Mesenchymal stem cell (in vitro differentiated cells and primary cell): Measurements from ENCODE around the gene NEXN.

Source experiments
- DNase-seq: peaks from one replicate; pipeline ENCODE4 v3.0.0-alpha.2; 2013
- H2AFZ ChIP-seq: one replicate; pipeline ENCODE4 v1.6.1; 2013; ENCODE audit warnings: low read depth, mild to moderate bottlenecking, control low read depth, inconsistent platforms, low read length, moderate library complexity
- H2AK5ac ChIP-seq: 2 replicates; pipeline ENCODE4 v1.6.1; 2013; ENCODE audit warnings: low read length, moderate library complexity, mild to moderate bottlenecking, inconsistent platforms; ENCODE audit not compliant: severe bottlenecking
- H2BK120ac ChIP-seq: one replicate; pipeline ENCODE4 v1.6.1; 2013; ENCODE audit warnings: low read depth, mild to moderate bottlenecking, inconsistent platforms, low read length, moderate library complexity
- H2BK12ac ChIP-seq, 2 experiments: one replicate each; pipeline ENCODE4 v1.6.1; 2013; ENCODE audit warnings: inconsistent platforms in 2 of 2, low read length in 2 of 2, mild to moderate bottlenecking in 2 of 2, moderate library complexity in 2 of 2, control low read depth in 1 of 2
- H2BK15ac ChIP-seq: one replicate; pipeline ENCODE4 v1.6.1; 2013; ENCODE audit warnings: mild to moderate bottlenecking, low read depth, inconsistent platforms; ENCODE audit not compliant: poor library complexity, severe bottlenecking
- H2BK5ac ChIP-seq: 2 replicates; pipeline ENCODE4 v1.6.1; 2013; ENCODE audit warnings: low read depth, mild to moderate bottlenecking, low read length, control low read depth, inconsistent platforms; ENCODE audit not compliant: poor library complexity, severe bottlenecking
- H3K14ac ChIP-seq, 2 experiments: one replicate each; pipeline ENCODE4 v1.6.1; 2013; ENCODE audit warnings: inconsistent platforms in 2 of 2, low read length in 2 of 2, control low read depth in 1 of 2, mild to moderate bottlenecking in 1 of 2, moderate library complexity in 1 of 2
- H3K18ac ChIP-seq, 2 experiments: one replicate each; pipeline ENCODE4 v1.6.1; 2013; ENCODE audit warnings: inconsistent platforms in 2 of 2, low read length in 2 of 2, control low read depth in 1 of 2, low read depth in 1 of 2, mild to moderate bottlenecking in 1 of 2
- H3K23ac ChIP-seq, 2 experiments: one replicate each; pipeline ENCODE4 v1.6.1; 2013; ENCODE audit warnings: inconsistent platforms in 2 of 2, low read length in 2 of 2, mild to moderate bottlenecking in 2 of 2, moderate library complexity in 2 of 2, control low read depth in 1 of 2
- H3K27ac ChIP-seq: 2 replicates; pipeline ENCODE4 v1.5.1; 2013; ENCODE audit warnings: mild to moderate bottlenecking, moderate library complexity, low read length, control low read depth, inconsistent platforms; ENCODE audit not compliant: poor library complexity, severe bottlenecking
- H3K27me3 ChIP-seq, 2 experiments: 2 replicates each; pipeline versions ENCODE4 v1.6.1 to v1.7.0; 2013; ENCODE audit warnings: low read length in 2 of 2, mild to moderate bottlenecking in 2 of 2, moderate library complexity in 2 of 2, control low read depth in 1 of 2, inconsistent platforms in 1 of 2; ENCODE audit not compliant: control insufficient read depth in 1 of 2, insufficient read depth in 1 of 2
- H3K36me3 ChIP-seq, 2 experiments: 2 replicates each; pipeline versions ENCODE4 v1.6.1 to v1.7.0; 2013; ENCODE audit warnings: low read length in 2 of 2, control low read depth in 1 of 2, inconsistent platforms in 1 of 2, low read depth in 1 of 2, mild to moderate bottlenecking in 1 of 2; ENCODE audit not compliant: insufficient read depth in 2 of 2, control insufficient read depth in 1 of 2
- H3K4ac ChIP-seq, 2 experiments: one replicate each; pipeline ENCODE4 v1.6.1; 2013; ENCODE audit warnings: inconsistent platforms in 2 of 2, low read length in 2 of 2, mild to moderate bottlenecking in 2 of 2, moderate library complexity in 2 of 2, control low read depth in 1 of 2, low read depth in 1 of 2
- H3K4me1 ChIP-seq: 2 replicates; pipeline ENCODE4 v1.6.1; 2013; ENCODE audit warnings: low read depth, low read length, control low read depth; ENCODE audit not compliant: control insufficient read depth, insufficient read depth
- H3K4me2 ChIP-seq: 2 replicates; pipeline ENCODE4 v1.6.1; 2013; ENCODE audit warnings: low read length, mild to moderate bottlenecking, inconsistent platforms; ENCODE audit not compliant: poor library complexity, severe bottlenecking
- H3K4me3 ChIP-seq, 2 experiments: 2 replicates each; pipeline versions ENCODE4 v1.5.1 to v1.7.0; 2013; ENCODE audit warnings: low read length in 2 of 2, mild to moderate bottlenecking in 2 of 2, control low read depth in 1 of 2, low read depth in 1 of 2; ENCODE audit not compliant: insufficient read depth in 1 of 2
- H3K79me1 ChIP-seq: replicated peaks from 2 replicates; pipeline ENCODE4 v1.6.1; 2013; ENCODE audit warnings: mild to moderate bottlenecking, control low read depth, low read length, inconsistent platforms; ENCODE audit not compliant: poor library complexity, severe bottlenecking
- H3K9ac ChIP-seq: 2 replicates; pipeline ENCODE4 v1.7.0; 2013; ENCODE audit warnings: mild to moderate bottlenecking, low read length, moderate library complexity
- H3K9me3 ChIP-seq: 2 replicates; pipeline ENCODE4 v1.7.0; 2013; ENCODE audit warnings: mild to moderate bottlenecking, low read length; ENCODE audit not compliant: control insufficient read depth
- H4K8ac ChIP-seq: one replicate; pipeline ENCODE4 v1.6.1; 2013; ENCODE audit warnings: inconsistent platforms, mild to moderate bottlenecking, low read length, moderate library complexity
- H4K91ac ChIP-seq: one replicate; pipeline ENCODE4 v1.6.1; 2013; ENCODE audit warnings: mild to moderate bottlenecking, low read length, inconsistent platforms
- WGBS: methylation state at CpG from one replicate; pipeline ENCODE4 v1.1.7; 2013; ENCODE audit warnings: mixed read lengths; 5-methylcytosine and 5-hydroxymethylcytosine counted together

The NEXN gene

GRCh38 chr1:77874804-77875445 is 13.5 kb upstream of the NEXN start:
- Histone ChIP-seq H2AK5ac (no peak overlapping the region), H3K23ac (no peak overlapping the region), H2BK120ac (no peak overlapping the region), H2AFZ (no peak overlapping the region), H3K27ac (peak overlapping the region; percentile 67), H4K8ac (no peak overlapping the region), H3K4me2 (no peak overlapping the region), H4K91ac (no peak overlapping the region), H2BK5ac (no peak overlapping the region), H2BK12ac (no peak overlapping the region), H2BK15ac (no peak overlapping the region), H3K27me3 (no peaks in the 10 kb centered on the region), H3K18ac (no peak overlapping the region), H3K79me1 (peaks cover 3% of the 10 kb centered on the region), H3K4ac (no peak overlapping the region), H3K4me1 (no peaks in the 10 kb centered on the region), H3K36me3 (peaks cover 0 to 13% of the 10 kb centered on the region in 2 experiments), H3K9me3 (no peaks in the 10 kb centered on the region), H3K9ac (no peak overlapping the region), H3K14ac (no peak overlapping the region), H3K4me3 (no peak overlapping the region)
- peak; percentile 75 for DNase-seq
- 79% methylated on average over 4 of the region's 4 CpGs for WGBS

- Histone ChIP-seq H2BK120ac (no peak overlapping the region), H2BK12ac (no peak overlapping the region), H3K18ac (no peak overlapping the region), H3K23ac (no peak overlapping the region), H3K27me3 (no peaks in the 10 kb centered on the region), H3K4ac (no peak overlapping the region), H2BK15ac (no peak overlapping the region), H2AFZ (no peak overlapping the region), H3K4me3 (no peak overlapping the region), H3K9me3 (peaks cover 1% of the 10 kb centered on the region), H2BK5ac (no peak overlapping the region), H3K79me1 (peaks cover 3% of the 10 kb centered on the region), H4K8ac (no peak overlapping the region), H3K4me1 (no peaks in the 10 kb centered on the region), H3K36me3 (peaks cover 0 to 13% of the 10 kb centered on the region in 2 experiments), H4K91ac (no peak overlapping the region), H3K9ac (no peak overlapping the region), H3K14ac (no peak overlapping the region), H3K4me2 (no peak overlapping the region), H2AK5ac (no peak overlapping the region), H3K27ac (no peak overlapping the region)
- no peak for DNase-seq
- WGBS = 89% methylated on average over 1 of the region's 4 CpGs
Measured at GRCh38 chr1:77876884-77877283, 11.5 kb upstream of the NEXN start.

GRCh38 chr1:77881061-77881460 is 7.4 kb upstream of the NEXN start:
- Histone ChIP-seq H3K14ac (no peak overlapping the region), H3K4ac (no peak overlapping the region), H3K4me2 (no peak overlapping the region), H3K27ac (no peak overlapping the region), H3K4me1 (no peaks in the 10 kb centered on the region), H2BK15ac (no peak overlapping the region), H2BK120ac (no peak overlapping the region), H3K79me1 (peaks cover 9% of the 10 kb centered on the region), H3K27me3 (no peaks in the 10 kb centered on the region), H2AK5ac (no peak overlapping the region), H3K36me3 (no peaks in the 10 kb centered on the region), H3K9me3 (peaks cover 3% of the 10 kb centered on the region), H3K9ac (no peak overlapping the region), H2AFZ (no peak overlapping the region), H2BK5ac (no peak overlapping the region), H3K4me3 (no peak overlapping the region), H3K18ac (no peak overlapping the region), H4K91ac (no peak overlapping the region), H4K8ac (no peak overlapping the region), H3K23ac (no peak overlapping the region), H2BK12ac (no peak overlapping the region)
- WGBS = 91% methylated on average over 1 of the region's 1 CpG
- DNase-seq = no peak

GRCh38 chr1:77882411-77882810 is 6.0 kb upstream of the NEXN start:
- no peak overlapping the region for H3K23ac ChIP-seq
- no peak overlapping the region for H4K8ac ChIP-seq
- H3K79me1 ChIP-seq = peaks cover 13% of the 10 kb centered on the region
- H4K91ac ChIP-seq = no peak overlapping the region
- peaks cover 3% of the 10 kb centered on the region for H3K9me3 ChIP-seq
- no peak overlapping the region for H3K4ac ChIP-seq
- H3K4me1 ChIP-seq = peaks cover 6% of the 10 kb centered on the region
- no peak overlapping the region for H3K4me3 ChIP-seq
- no peak overlapping the region for H3K14ac ChIP-seq
- no CpG with 5 or more reads among the region's 2 CpGs for WGBS
- no peak overlapping the region for H2BK15ac ChIP-seq
- H3K4me2 ChIP-seq = no peak overlapping the region
- no peak overlapping the region for H2AK5ac ChIP-seq
- H3K27ac ChIP-seq = no peak overlapping the region
- H3K27me3 ChIP-seq = no peaks in the 10 kb centered on the region
- H2BK12ac ChIP-seq = no peak overlapping the region
- H3K18ac ChIP-seq = no peak overlapping the region
- no peaks in the 10 kb centered on the region for H3K36me3 ChIP-seq
- DNase-seq = no peak
- no peak overlapping the region for H2BK5ac ChIP-seq
- H2BK120ac ChIP-seq = no peak overlapping the region
- H3K9ac ChIP-seq = no peak overlapping the region
- no peak overlapping the region for H2AFZ ChIP-seq
